ENCODE measurements around the gene KAZN.

KAZN gene

GRCh38 chr1:14866911-14867612 is 268.6 kb downstream of the KAZN start:
- no peak for DNase-seq

GRCh38 chr1:14869187-14869586 is 270.7 kb downstream of the KAZN start:
- no peak for DNase-seq

DNA sequence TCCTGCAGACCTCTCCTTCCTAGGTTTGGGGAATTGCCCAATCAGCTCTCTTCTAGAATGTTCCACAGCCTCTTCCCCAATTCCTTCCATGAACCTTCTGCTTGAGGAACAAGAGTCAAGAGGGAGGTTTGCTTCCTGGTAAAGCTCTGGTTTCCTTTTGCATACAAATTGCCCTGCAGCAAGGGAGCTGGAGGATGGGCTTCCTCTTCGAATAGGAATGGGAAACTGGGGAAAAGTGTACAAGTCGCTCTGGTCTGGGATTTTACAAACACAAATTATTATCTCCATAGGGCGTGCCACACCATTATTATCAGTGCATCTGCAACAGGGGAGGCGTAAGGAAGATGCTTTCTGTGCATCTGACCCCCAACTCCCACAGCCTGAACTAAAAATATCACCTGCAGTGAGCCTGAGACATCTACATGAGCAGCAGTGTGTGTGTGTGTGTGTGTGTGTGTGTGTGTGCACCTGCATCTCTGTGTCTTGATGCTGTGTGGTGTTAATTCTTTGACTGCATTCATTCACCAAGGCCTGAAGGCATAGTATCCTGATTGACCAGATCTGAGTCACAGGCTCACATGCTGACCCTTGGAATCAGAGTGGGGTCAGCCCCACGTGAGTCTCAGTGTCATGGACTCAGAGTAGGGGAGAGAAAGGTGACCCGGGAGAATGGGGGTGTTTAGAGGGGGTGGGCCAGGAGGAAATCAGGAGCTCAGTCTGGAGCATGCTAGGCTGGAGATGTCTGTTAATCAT is 272.9 kb downstream of the KAZN start:
- DNase-seq, result no peak

DNA sequence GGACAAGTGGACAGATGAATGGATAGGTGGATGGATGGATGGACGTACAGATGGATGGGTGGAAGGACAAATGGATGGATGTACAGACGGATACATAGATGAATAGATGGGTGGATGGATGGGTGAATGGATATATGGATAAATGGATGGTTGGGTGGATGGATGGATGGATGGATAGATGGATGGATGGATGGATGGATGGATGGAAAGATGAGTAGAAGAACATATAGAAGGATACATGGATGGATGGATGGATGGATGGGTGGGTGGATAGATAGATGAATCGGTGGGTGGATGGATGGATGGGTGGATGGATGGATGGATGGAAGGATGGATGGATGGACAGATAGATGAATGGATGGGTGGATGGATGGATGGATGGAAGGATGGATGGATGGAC is 274.3 kb downstream of the KAZN start:
- DNase-seq, result no peak

DNA sequence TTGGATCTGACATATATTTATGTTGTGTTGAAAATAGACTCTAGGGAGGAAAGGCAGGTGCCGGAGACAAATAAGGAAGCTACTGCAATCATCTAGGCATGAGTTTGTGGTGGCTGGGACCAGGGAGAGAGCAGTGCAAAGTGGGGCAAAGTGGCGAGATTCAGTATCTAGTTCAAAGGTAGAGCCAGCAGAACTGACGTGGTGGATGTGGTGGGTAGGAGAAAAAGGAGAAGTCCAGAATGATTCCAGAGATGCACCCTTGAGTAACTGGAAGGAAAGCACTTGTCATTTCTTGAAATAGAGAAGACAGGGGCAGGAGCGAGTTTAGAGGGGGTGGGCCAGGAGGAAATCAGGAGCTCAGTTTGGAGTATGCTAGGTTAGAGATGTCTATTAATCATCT is 275.2 kb downstream of the KAZN start:
- DNase-seq, result no peak

GRCh38 chr1:14875524-14876509 is 277.3 kb downstream of the KAZN start:
- DNase-seq, result no peak

- DNase-seq, result no peak
Measured at GRCh38 chr1:14876747-14877146, 278.3 kb downstream of the KAZN start.

- no peak for DNase-seq
Measured at GRCh38 chr1:14877224-14877623, 278.7 kb downstream of the KAZN start.

GRCh38 chr1:14878124-14878523 is 279.6 kb downstream of the KAZN start:
- DNase-seq, result no peak

- no peak for DNase-seq
Measured at GRCh38 chr1:14878951-14879350, 280.5 kb downstream of the KAZN start.

GRCh38 chr1:14880456-14881316 is 282.2 kb downstream of the KAZN start:
- DNase-seq, result no peak

DNA sequence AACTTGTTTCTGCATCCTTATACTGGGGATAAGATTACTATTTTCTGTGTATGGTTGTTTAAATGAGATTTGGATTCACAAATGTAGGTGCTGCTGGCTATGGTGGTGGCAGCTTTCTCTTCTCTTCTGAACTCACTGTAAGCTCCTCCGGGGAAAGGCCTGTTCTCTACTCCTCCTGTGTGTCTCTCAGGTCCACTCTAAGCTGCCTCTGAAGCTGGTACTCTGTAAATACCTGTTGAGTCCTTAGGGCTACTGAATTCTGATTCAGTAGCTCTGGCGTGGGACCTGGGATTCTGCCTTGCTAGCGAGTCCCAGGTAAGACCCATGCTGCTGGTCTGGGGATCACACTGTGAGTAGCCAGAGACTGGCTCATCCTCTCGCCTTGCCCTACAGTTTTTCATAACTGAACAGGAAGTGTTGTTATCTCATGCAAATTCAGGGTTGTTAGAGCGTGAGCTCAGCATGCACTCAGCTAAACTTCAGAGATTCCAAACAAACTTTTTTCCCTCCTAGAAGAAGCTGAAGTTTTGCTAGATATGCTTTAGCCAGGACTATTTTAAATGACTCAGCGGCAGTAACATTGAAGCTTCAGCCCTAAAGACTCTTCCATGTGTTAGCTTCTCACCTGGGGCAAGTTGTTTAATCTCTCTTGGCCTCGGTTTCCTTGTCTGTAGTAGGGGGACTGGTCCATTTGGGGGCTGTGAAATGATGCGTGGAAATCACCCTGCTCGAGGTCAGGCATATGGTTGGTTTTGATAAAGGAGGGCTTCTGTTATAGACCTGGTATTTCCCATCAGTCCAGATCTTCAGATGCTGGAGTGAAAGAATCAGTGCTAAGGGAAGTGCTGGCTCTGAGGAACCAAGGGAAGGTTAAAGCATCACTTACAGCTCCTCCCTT is 283.5 kb downstream of the KAZN start:
- no peak for DNase-seq

DNA sequence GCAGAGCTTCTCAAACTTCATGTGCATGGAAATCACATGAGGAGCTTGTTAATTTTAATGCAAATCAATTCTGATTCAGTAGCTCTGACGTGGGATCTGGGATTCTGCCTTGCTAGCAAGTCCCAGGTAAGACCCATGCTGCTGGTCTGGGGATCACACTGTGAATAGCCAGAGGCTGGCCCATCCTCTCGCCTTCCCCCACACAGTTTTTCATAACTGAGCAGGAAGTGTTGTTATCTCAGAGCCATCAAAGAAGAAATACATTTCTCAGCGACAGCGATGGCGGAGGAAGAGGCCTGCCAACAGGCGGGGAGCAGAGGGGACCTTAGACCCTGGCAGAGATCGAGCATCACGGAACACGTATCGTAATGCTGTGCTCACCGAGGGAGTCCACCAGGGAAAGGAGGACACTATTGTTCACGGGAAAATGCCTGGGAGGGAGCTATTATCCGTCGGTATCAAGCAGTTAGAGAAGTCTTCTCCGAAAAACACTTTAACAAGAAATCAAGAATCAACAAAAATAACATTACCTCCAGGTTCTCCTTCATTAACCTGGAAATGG is 286.2 kb downstream of the KAZN start:
- DNase-seq, result no peak

DNA sequence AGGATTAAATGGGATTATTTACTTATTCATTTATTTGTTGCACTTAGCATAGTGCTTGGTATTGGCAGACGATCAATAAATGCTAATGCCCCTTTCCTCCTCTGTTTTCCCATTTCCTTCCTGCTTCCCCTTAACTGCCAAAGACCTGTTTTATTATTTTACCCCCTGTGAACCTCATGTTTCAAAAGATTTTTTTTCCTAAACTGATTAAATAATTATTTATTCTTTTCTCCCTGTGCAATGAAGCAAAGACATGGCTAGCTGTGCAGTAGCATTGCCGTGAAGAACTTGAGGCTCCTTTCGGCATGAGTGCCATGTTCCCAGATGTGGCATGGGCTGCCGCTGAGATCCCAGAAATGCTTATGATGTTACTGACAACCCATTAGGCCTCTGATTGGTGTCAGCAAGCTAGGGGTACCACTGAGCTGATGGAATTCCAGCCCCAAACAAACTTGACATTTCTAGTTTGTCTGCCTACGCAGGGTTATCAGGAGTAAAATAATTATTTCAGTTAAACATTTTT is 288.6 kb downstream of the KAZN start:
- no peak for DNase-seq

DNA sequence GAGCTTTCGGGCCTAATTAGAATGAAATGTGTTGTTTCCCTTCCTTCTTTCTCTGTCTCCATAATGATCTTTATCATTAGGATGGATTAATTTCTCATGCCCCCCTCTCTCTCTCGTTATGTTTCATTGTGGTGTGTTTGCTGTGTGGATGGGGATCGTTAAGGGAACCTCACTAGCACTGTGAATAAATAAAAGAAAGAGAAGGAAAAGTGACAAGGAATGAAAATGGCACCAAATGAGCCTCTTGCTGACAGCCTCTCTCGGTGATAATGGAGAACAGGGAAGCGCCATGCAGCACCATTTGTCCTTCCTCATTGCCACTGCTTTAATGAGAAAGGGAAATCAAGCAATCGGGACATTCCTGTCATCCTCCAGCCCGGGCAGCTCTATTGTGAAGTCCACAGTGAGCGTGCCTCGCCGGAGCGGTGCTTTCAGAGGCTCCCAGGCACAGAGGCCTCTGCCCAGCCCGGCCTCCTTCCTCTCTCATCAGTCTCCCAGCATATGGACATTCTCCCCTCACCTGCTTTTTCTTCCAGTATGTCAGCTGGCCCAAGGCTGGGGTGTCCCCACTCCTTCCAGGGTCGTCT is 289.4 kb downstream of the KAZN start:
- DNase-seq, result no peak

DNA sequence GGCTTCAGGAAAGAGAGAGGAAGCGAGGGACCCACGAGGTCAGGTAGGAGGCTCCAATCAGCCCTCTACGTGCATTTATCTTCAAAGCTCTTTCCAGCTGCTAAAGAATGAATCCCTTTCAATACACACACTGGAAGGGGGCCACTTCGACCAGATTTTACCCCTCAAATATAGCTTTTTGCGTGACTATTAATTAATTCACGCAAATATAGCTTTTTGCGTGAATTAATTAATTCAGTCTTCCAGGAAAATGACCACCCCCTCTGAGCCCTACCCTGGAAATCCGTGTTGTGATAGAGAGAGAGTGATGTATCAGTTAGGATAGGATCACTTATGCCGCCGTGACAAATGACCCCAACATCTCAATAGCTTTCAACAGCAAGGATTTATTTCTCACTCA is 289.9 kb downstream of the KAZN start:
- DNase-seq, result no peak

DNA sequence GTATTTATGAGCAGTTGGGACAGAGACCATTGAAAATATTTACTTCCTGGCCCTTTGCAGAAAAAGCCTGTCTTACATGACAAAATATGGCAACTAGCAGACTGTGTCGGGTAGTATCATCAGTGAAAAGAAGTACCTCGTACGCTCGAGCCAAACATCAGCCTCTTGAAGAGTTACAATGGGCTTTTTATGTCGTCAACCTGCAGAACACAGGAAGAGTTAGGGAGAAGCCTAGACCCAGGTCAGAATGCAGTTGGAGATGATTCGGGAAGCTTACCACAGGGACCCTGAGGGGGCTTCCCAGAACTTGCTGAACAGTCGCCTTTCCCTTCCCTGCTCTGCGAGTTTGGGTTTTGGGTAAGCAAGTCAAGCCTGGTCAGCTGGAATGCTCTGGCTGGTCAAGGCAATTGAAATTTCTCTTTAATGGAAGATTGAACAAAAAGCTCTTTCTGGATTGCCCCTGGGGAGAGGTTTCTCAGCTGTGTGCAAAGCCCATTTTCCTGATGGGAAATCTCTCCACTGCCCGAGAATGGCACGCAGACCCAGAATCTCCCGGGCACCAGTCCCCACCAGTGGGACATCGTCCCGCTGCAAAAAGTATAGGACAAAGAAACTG is 291.4 kb downstream of the KAZN start:
- no peak for DNase-seq

DNA sequence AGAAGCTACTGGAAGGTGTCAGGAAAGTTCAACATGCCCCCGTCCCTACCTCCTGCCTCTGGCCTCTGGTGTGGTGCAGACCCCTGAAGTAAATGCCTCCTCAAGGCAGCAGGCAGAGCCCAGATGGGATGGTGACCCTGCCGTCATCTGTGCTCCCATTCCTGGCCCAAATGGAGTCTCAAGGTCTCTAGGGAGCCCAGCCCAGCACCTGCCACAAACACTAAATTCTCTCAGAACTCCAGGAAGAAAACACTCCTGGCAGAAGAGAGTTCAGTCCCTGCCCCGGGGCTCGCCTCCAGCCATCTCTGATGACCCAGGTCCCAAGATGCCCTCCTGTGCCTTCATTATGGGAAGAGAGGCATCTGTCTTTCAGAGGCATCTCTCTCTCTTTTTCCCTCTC is 293.5 kb downstream of the KAZN start:
- no peak for DNase-seq

- no peak for DNase-seq
Measured at GRCh38 chr1:14894811-14895560, 296.5 kb downstream of the KAZN start.

Data from activated CD4-positive, alpha-beta T cell treated with anti-CD3 and anti-CD28 coated beads, Interleukin-10, Interleukin-2, amounts not matched to agents 100 ng/mL and 50 ng/mL, durations not matched to agents 16 hours and 8 hours (primary cell).